B cell (primary cell): ENCODE measurements around the gene PODXL. TPM values are rescaled to one million over a fixed set of nuclear protein-coding genes. Genes with fewer than 3 reads are reported as not detected.

Experiments used
- ATAC-seq: fragments of 200-7000 bp; cut with Tn5 transposase; one replicate; pipeline ENCODE4 v1.10.0; 2021; ENCODE audit warnings: low read depth, mild to moderate bottlenecking, moderate number of reproducible peaks, moderate library complexity
- CTCF ChIA-PET: fragments of 350-600 bp; sonication (Branson Sonifier 250); formaldehyde crosslinking; loops from one replicate; lab custom pipeline; 2021; ENCODE audit warnings: antibody characterized with exemption, inconsistent platforms; lab: Charles Lee
- POLR2A ChIA-PET: fragments of 350-600 bp; sonication (Branson Sonifier 250); formaldehyde crosslinking; loops from one replicate; lab custom pipeline; 2021; ENCODE audit warnings: antibody characterized with exemption; lab: Charles Lee
- DNase-seq: peaks from one replicate; pipeline ENCODE4 v3.0.0; 2013
- H2AFZ ChIP-seq: 2 replicates; pipeline ENCODE4 v1.6.1; 2012; ENCODE audit warnings: mild to moderate bottlenecking, low read depth, low read length; ENCODE audit not compliant: insufficient read depth, poor library complexity, severe bottlenecking
- H3K27ac ChIP-seq, 2 donors: 1 replicate in 1 of 2; 2 replicates in 1 of 2; pipeline ENCODE4 v1.5.1; 2012 to 2013; ENCODE audit warnings: low read length in 2 of 2, mild to moderate bottlenecking in 2 of 2, moderate library complexity in 1 of 2
- H3K27me3 ChIP-seq, 4 experiments: fragments of 200-600 bp in 1 of 4; sonication (generic) in 1 of 4; replicated peaks in 1 of 4; 1 replicate in 2 of 4; 2 replicates in 2 of 4; pipeline versions ENCODE4 v1.6.1 to v1.7.0; 2013 to 2016; ENCODE audit warnings: low read length in 3 of 4, mild to moderate bottlenecking in 2 of 4, mixed read lengths in 1 of 4, moderate library complexity in 1 of 4; ENCODE audit not compliant: insufficient read depth in 4 of 4, control insufficient read depth in 3 of 4; ENCODE audit errors: control extremely low read depth in 1 of 4
- H3K36me3 ChIP-seq, 2 experiments: replicated peaks in 1 of 2; 1 replicate in 1 of 2; 2 replicates in 1 of 2; pipeline versions ENCODE4 v1.6.1 to v1.7.1; 2013; ENCODE audit warnings: low read length in 1 of 2; ENCODE audit not compliant: insufficient read depth in 2 of 2, control insufficient read depth in 1 of 2; ENCODE audit errors: control extremely low read depth in 1 of 2, extremely low read depth in 1 of 2
- H3K4me1 ChIP-seq, 2 donors: fragments of 200-600 bp in 1 of 2; sonication (generic) in 1 of 2; 1 replicate in 1 of 2; 2 replicates in 1 of 2; pipeline versions ENCODE4 v1.5.1 to v1.6.1; 2013 to 2017; ENCODE audit warnings: low read length in 2 of 2; ENCODE audit not compliant: control insufficient read depth in 2 of 2, insufficient read depth in 2 of 2
- H3K4me2 ChIP-seq: replicated peaks from 2 replicates; pipeline ENCODE3; 2012; ENCODE audit warnings: mild to moderate bottlenecking, low read depth, low read length; ENCODE audit not compliant: poor library complexity, severe bottlenecking
- H3K4me3 ChIP-seq, 5 experiments: fragments of 200-600 bp in 1 of 5; sonication (generic) in 1 of 5; 1 replicate in 3 of 5; 2 replicates in 2 of 5; pipeline versions ENCODE4 v1.5.1 to v1.7.0; 2011 to 2016; ENCODE audit warnings: low read length in 4 of 5, mild to moderate bottlenecking in 4 of 5, low read depth in 2 of 5, control low read depth in 1 of 5, moderate library complexity in 1 of 5; ENCODE audit not compliant: insufficient read depth in 1 of 5; ENCODE audit errors: control extremely low read depth in 1 of 5, extremely low read depth in 1 of 5
- H3K79me2 ChIP-seq: fragments of 200-600 bp; sonication (generic); one replicate; pipeline ENCODE4 v1.6.0; 2016; ENCODE audit warnings: low read length; ENCODE audit not compliant: control insufficient read depth, insufficient read depth
- H3K9ac ChIP-seq: fragments of 200-600 bp; sonication (generic); 2 replicates; pipeline ENCODE4 v1.6.1; 2017; ENCODE audit warnings: mild to moderate bottlenecking, low read length, moderate library complexity
- H3K9me3 ChIP-seq, 3 donors: one replicate each; pipeline versions ENCODE4 v1.6.1 to v1.7.1; 2013; ENCODE audit warnings: low read length in 2 of 3; ENCODE audit not compliant: control insufficient read depth in 2 of 3, insufficient read depth in 1 of 3; ENCODE audit errors: control extremely low read depth in 1 of 3
- H4K20me1 ChIP-seq: 2 replicates; pipeline ENCODE4 v1.6.0; 2012; ENCODE audit warnings: mild to moderate bottlenecking, low read length; ENCODE audit not compliant: insufficient read depth, control insufficient read depth, poor library complexity, severe bottlenecking
- H3K27ac Mint-ChIP-seq: one replicate; pipeline ENCODE4 v1.8.0; 2021; ENCODE audit warnings: mixed read lengths
- H3K27me3 Mint-ChIP-seq: one replicate; pipeline ENCODE4 v1.8.0; 2021; ENCODE audit warnings: mixed read lengths
- H3K4me1 Mint-ChIP-seq: one replicate; pipeline ENCODE4 v1.8.0; 2021; ENCODE audit warnings: mixed read lengths
- H3K4me3 Mint-ChIP-seq: one replicate; pipeline ENCODE4 v1.8.0; 2021; ENCODE audit warnings: mixed read lengths
- H3K9me3 Mint-ChIP-seq: one replicate; pipeline ENCODE4 v1.8.0; 2022; ENCODE audit warnings: mixed read lengths; ENCODE audit not compliant: insufficient read depth
- CTCF ChIP-seq: fragments of 200-600 bp; IDR thresholded peaks from one replicate; pipeline ENCODE4 v1.8.0; 2022; ENCODE audit warnings: antibody characterized with exemption, mild to moderate bottlenecking
- EZH2 ChIP-seq: IDR thresholded peaks from 2 replicates; pipeline ENCODE4 v1.6.1; 2012; ENCODE audit warnings: borderline replicate concordance, low read depth, mild to moderate bottlenecking, moderate library complexity, low read length; ENCODE audit not compliant: insufficient read depth, poor library complexity, severe bottlenecking
- WGBS: methylation state at CpG from one replicate; pipeline ENCODE4 v1.1.5; 2013; ENCODE audit warnings: missing lambda C conversion rate; ENCODE audit not compliant: insufficient coverage; 5-methylcytosine and 5-hydroxymethylcytosine counted together
- intact Hi-C: fragments of 100-400 bp; cut with micrococcal nuclease; formaldehyde crosslinking; loops from one replicate; pipeline ENCODE4 v1.10.0; 2022
- polyA plus RNA-seq: library from polyadenylated mRNA; depleted of rRNA; stranded (reverse); fragments of >200 nt; gene quantifications from 2 replicates; pipeline ENCODE4 v1.2.3, GENCODE V29; 2012
- total RNA-seq, 2 donors: library from RNA; stranded (reverse); fragments of 120-200 nt in 1 of 2; gene quantifications; 1 replicate in 1 of 2; 2 replicates in 1 of 2; pipeline versions ENCODE4 v1.2.3 to v1.2.4, GENCODE V29; 2013 to 2022

Gene PODXL
- total and polyA plus RNA-seq, 2 donors (not counting 1 experiment from before 2014, with no cell fraction given): 1.5 to 5.8 TPM

- Histone ChIP-seq H3K4me2 (no peak overlapping the region), H3K4me3 (no peak overlapping the region), H3K36me3 (no peaks in the 10 kb centered on the region), H2AFZ (no peak overlapping the region), H3K27me3 (no peaks in the 10 kb centered on the region), H3K79me2 (no peaks in the 10 kb centered on the region), H3K4me1 (no peaks in the 10 kb centered on the region), H3K9me3 (peaks cover 0 to 9% (median 0%) of the 10 kb centered on the region in 3 donors), H4K20me1 (no peaks in the 10 kb centered on the region), H3K27ac (no peak overlapping the region), H3K9ac (no peak overlapping the region)
- WGBS: 96% methylated on average over 3 of the region's 3 CpGs
- ATAC-seq (no peak), DNase-seq (no peak)
- no peaks in the 10 kb centered on the region for H3K27me3 Mint-ChIP-seq
- H3K9me3 Mint-ChIP-seq: no peaks in the 10 kb centered on the region
- H3K4me1 Mint-ChIP-seq: no peaks in the 10 kb centered on the region
- TF ChIP-seq EZH2 (no peak), CTCF (no peak)
- intact Hi-C loops: no loop called here
- H3K4me3 Mint-ChIP-seq: no peak overlapping the region
- ChIA-PET POLR2A (no interaction called here), CTCF (interaction anchor here (0.6 to 4.1 kb wide), 4 partner anchors 10 to 765 kb away, joined by 3 to 11 read pairs (median 4); no protein-coding TSS in a partner anchor)
- H3K27ac Mint-ChIP-seq: no peak overlapping the region
Observed at GRCh38 chr7:131544021-131544420, 12.4 kb downstream of the PODXL start.

- Histone ChIP-seq H3K36me3 (no peaks in the 10 kb centered on the region), H3K4me2 (no peak overlapping the region), H4K20me1 (no peaks in the 10 kb centered on the region), H3K9ac (no peak overlapping the region), H3K9me3 (peaks cover 0 to 3% (median 0%) of the 10 kb centered on the region in 3 donors), H3K27me3 (no peaks in the 10 kb centered on the region), H3K4me3 (no peak overlapping the region), H2AFZ (no peak overlapping the region), H3K79me2 (no peaks in the 10 kb centered on the region), H3K27ac (no peak overlapping the region), H3K4me1 (no peaks in the 10 kb centered on the region)
- Mint-ChIP-seq H3K27me3 (no peaks in the 10 kb centered on the region), H3K4me3 (no peak overlapping the region), H3K4me1 (no peaks in the 10 kb centered on the region), H3K27ac (no peak overlapping the region), H3K9me3 (no peaks in the 10 kb centered on the region)
- no peak for ATAC-seq
- TF ChIP-seq CTCF (no peak), EZH2 (no peak)
- WGBS: 100% methylated on average over 5 of the region's 5 CpGs
- DNase-seq: no peak
- intact Hi-C loops: no loop called here
- POLR2A ChIA-PET: no interaction called here
- CTCF ChIA-PET: interaction anchor here (4.1 kb wide), 1 partner anchor 11 kb away, joined by 11 read pairs; no protein-coding TSS in a partner anchor
Observed at GRCh38 chr7:131543298-131543697, 13.1 kb downstream of the PODXL start.
